Measurements from ENCODE around the gene IGFLR1.

IGFLR1 gene

DNA sequence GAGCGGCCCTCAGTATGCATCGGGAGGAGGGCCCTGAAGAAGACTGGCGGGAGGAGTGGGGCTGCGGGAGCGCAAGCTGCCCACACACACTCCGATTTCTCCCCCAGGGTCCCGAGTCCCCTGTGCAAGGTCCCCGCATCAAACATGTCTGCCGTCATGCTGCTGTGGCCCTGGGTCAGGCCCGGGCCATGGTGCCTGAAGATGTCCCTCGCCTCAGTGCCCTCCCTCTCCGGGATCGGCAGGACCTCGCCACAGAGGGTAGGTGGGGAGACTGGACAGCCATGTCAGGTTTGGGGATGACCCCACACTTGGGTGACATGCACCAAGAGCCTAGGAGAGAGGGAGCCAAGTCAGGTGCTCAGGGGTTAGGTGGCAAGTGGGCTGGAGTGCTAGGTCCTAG lies 19.8 kb downstream of the IGFLR1 start:
- H3K36me3 ChIP-seq = peaks cover 69 to 82% (median 79%) of the 10 kb centered on the region in 11 experiments

DNA sequence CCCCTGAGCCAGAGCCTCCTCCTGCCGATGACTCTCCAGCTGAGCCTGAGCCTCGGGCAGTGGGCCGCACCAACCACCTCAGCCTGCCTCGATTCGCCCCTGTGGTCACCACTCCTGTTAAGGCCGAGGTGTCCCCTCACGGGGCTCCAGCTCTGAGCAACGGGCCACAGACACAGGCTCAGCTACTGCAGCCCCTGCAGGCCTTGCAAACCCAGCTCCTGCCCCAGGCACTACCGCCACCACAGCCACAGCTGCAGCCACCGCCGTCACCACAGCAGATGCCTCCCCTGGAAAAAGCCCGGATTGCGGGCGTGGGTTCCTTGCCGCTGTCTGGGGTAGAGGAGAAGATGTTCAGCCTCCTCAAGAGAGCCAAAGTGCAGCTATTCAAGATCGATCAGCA lies 20.9 kb downstream of the IGFLR1 start:
- peak overlapping the region in 7 of 11 experiments; percentile 2 to 43 (median 32); a peak in 8 of 22 replicates for H3K9ac ChIP-seq
- no peaks in the 10 kb centered on the region for H3K9me3 ChIP-seq (replicated peaks in 1 of 11)
- peaks cover 59 to 71% (median 69%) of the 10 kb centered on the region in 11 experiments for H3K36me3 ChIP-seq
- H3K27me3 ChIP-seq = no peaks in the 10 kb centered on the region
- no peak overlapping the region for H3K27ac ChIP-seq
- H4K20me1 ChIP-seq = peaks cover 53 to 80% (median 76%) of the 10 kb centered on the region in 11 experiments; a peak in 21 of 22 replicates
- H3K4me2 ChIP-seq = no peak overlapping the region
- H3K4me3 ChIP-seq = no peak overlapping the region
- H3K4me1 ChIP-seq = peaks cover 12 to 17% (median 14%) of the 10 kb centered on the region in 10 experiments
- no peak for TF ChIP-seq Cebpa-rat (IDR thresholded peaks at IDR 0.05)

More for the DNA sequence above, 19.8 kb downstream of the IGFLR1 start:
- peaks cover 11 to 16% (median 14%) of the 10 kb centered on the region in 10 experiments for H3K4me1 ChIP-seq
- no peak overlapping the region for H3K4me2 ChIP-seq
- H3K9me3 ChIP-seq (replicated peaks in 1 of 11) = no peaks in the 10 kb centered on the region
- H3K27ac ChIP-seq = no peak overlapping the region
- no peak for TF ChIP-seq Cebpa-rat (IDR thresholded peaks at IDR 0.05)
- peaks cover 55 to 91% (median 85%) of the 10 kb centered on the region in 11 experiments; a peak in 21 of 22 replicates for H4K20me1 ChIP-seq
- no peak overlapping the region for H3K4me3 ChIP-seq
- H3K27me3 ChIP-seq = no peaks in the 10 kb centered on the region
- H3K9ac ChIP-seq = peak overlapping the region in 6 of 11 experiments; percentile 8 to 43 (median 20); a peak in 6 of 22 replicates

DNA sequence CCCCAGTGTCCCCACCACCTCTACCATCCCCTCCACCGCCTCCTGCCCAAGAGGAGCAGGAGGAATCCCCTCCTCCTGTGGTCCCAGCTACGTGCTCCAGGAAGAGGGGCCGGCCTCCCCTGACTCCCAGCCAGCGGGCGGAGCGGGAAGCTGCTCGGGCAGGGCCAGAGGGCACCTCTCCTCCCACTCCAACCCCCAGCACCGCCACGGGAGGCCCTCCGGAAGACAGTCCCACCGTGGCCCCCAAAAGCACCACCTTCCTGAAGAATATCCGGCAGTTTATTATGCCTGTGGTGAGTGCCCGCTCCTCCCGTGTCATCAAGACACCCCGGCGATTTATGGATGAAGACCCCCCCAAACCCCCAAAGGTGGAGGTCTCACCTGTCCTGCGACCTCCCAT lies 21.6 kb downstream of the IGFLR1 start:
- H4K20me1 ChIP-seq = peaks cover 53 to 80% (median 70%) of the 10 kb centered on the region in 11 experiments; a peak in 21 of 22 replicates
- H3K36me3 ChIP-seq = peaks cover 51 to 64% (median 61%) of the 10 kb centered on the region in 11 experiments
- H3K27ac ChIP-seq = peak overlapping the region in 1 of 11 experiments; percentile 28; a peak in 1 of 22 replicates
- H3K9me3 ChIP-seq (replicated peaks in 1 of 11) = no peaks in the 10 kb centered on the region
- H3K9ac ChIP-seq = no peak overlapping the region
- H3K27me3 ChIP-seq = no peaks in the 10 kb centered on the region
- H3K4me1 ChIP-seq = peaks cover 19 to 24% (median 22%) of the 10 kb centered on the region in 10 experiments
- H3K4me2 ChIP-seq = no peak overlapping the region
- no peak for TF ChIP-seq Cebpa-rat (IDR thresholded peaks at IDR 0.05)
- H3K4me3 ChIP-seq = no peak overlapping the region

DNA sequence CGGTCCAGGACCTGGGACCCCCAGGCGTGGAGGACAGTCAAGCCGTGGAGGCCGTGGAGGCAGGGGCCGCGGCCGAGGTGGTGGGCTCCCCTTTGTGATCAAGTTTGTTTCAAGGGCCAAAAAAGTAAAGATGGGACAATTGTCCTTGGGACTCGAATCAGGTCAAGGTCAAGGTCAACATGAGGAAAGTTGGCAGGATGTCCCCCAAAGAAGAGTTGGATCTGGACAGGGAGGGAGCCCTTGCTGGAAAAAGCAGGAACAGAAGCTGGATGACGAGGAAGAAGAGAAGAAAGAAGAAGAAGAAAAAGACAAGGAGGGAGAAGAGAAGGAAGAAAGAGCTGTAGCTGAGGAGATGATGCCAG lies 22.1 kb downstream of the IGFLR1 start:
- no peaks in the 10 kb centered on the region for H3K27me3 ChIP-seq
- peaks cover 46 to 59% (median 56%) of the 10 kb centered on the region in 11 experiments for H3K36me3 ChIP-seq
- H3K4me3 ChIP-seq = peak overlapping the region in 2 of 10 experiments; percentile 83 to 90; a peak in 1 of 20 replicates
- no peaks in the 10 kb centered on the region for H3K9me3 ChIP-seq (replicated peaks in 1 of 11)
- peak overlapping the region in 6 of 11 experiments; percentile 83 to 97 (median 94); a peak in 6 of 22 replicates for H3K4me2 ChIP-seq
- H4K20me1 ChIP-seq = peaks cover 53 to 80% (median 65%) of the 10 kb centered on the region in 11 experiments; a peak in 21 of 22 replicates
- peak overlapping the region in 10 of 11 experiments; percentile 93 to 98 (median 95); a peak in 16 of 22 replicates for H3K9ac ChIP-seq
- peaks cover 24 to 29% (median 27%) of the 10 kb centered on the region in 10 experiments for H3K4me1 ChIP-seq
- H3K27ac ChIP-seq = peak overlapping the region in 6 of 11 experiments; percentile 9 to 95 (median 88); a peak in 7 of 22 replicates
- no peak for TF ChIP-seq Cebpa-rat (IDR thresholded peaks at IDR 0.05)

DNA sequence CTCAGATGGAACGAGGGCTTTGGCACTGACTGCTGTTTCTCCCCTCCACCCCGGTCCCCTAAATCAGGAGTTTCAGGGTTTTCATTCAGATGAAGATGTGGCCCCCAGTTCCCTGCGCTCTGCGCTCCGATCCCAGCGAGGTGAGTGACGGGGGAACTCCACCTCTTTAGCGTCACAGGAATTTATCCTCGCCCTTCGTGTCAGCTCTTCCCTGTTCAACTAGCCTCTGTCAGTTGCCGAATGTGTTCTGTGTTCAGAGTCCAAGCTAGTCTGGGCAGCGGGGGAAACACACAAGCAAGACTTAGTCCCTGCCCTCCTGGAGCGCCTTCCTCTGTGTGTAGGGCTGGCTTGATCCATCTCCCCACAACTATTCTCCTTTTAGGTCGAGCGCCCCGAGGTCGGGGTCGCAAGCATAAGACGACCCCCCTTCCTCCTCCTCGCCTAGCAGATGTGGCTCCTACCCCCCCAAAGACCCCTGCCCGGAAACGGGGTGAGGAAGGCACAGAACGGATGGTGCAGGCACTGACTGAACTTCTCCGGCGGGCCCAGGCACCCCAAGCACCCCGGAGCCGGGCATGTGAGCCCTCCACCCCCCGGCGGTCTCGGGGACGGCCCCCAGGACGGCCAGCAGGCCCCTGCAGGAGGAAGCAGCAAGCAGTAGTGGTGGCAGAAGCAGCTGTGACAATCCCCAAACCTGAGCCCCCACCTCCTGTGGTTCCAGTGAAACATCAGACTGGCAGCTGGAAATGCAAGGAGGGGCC lies 22.7 kb downstream of the IGFLR1 start:
- peak overlapping the region; percentile 92 to 98 (median 95) for H3K9ac ChIP-seq
- H3K27ac ChIP-seq = peak overlapping the region in 8 of 11 experiments; percentile 88 to 96 (median 93); a peak in 14 of 22 replicates
- H3K9me3 ChIP-seq (replicated peaks in 1 of 11) = no peaks in the 10 kb centered on the region
- H3K4me2 ChIP-seq = peak overlapping the region; percentile 83 to 99 (median 94)
- peaks cover 26 to 35% (median 32%) of the 10 kb centered on the region in 10 experiments for H3K4me1 ChIP-seq
- H3K36me3 ChIP-seq = peaks cover 41 to 53% (median 51%) of the 10 kb centered on the region in 11 experiments
- no peaks in the 10 kb centered on the region for H3K27me3 ChIP-seq
- no peak for TF ChIP-seq Cebpa-rat (IDR thresholded peaks at IDR 0.05)
- peak overlapping the region; percentile 73 to 98 (median 90) for H3K4me3 ChIP-seq
- H4K20me1 ChIP-seq = peaks cover 52 to 80% (median 59%) of the 10 kb centered on the region in 11 experiments; a peak in 21 of 22 replicates

DNA sequence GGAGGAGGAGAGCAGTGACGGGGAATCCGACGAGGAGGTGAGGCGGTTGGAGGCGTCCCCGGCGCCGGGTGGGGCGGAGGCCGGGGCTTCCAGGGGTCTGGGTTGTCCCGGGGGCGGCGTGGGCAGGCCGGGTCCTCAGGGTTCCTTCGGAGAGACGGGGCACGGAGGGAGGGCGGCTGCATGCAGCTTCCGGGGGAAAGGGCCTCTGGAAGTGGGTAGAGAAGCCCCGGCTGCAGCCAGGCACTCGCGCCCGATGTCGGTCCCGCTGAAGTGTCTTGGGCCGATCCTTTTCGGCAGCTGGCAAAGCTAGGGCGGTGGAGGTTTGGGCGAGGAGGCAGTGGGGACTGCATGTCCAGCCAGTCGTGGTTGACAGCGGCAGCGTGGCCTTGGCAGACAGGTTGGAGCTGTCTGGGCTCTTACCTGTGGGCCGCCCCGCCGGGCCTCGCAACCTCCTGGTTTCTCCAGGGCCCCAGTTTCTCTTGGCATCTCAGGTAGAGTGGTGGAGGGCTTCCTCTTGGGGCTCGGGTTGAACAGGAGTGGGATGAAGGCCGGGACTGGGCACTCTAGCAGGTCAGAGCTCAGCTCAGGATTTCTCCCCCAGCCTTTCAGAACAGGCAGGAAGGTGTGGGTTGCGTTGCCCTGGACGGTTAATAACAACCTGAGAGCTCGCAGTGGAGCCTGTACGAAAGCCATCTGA lies 23.8 kb downstream of the IGFLR1 start:
- Histone ChIP-seq H3K27me3 (no peaks in the 10 kb centered on the region), H3K36me3 (peaks cover 30 to 42% (median 40%) of the 10 kb centered on the region in 11 experiments), H4K20me1 (peaks cover 42 to 73% (median 48%) of the 10 kb centered on the region in 11 experiments; a peak in 21 of 22 replicates), H3K9ac (peak overlapping the region; percentile 92 to 98 (median 95)), H3K27ac (peak overlapping the region; percentile 86 to 96 (median 93)), H3K4me1 (peaks cover 26 to 45% (median 42%) of the 10 kb centered on the region in 10 experiments), H3K4me3 (peak overlapping the region; percentile 73 to 98 (median 90)), H3K4me2 (peak overlapping the region; percentile 83 to 99 (median 94)), H3K9me3 (replicated peaks in 1 of 11) (no peaks in the 10 kb centered on the region)
- TF ChIP-seq Cebpa-rat (IDR thresholded peaks at IDR 0.05) = no peak

DNA sequence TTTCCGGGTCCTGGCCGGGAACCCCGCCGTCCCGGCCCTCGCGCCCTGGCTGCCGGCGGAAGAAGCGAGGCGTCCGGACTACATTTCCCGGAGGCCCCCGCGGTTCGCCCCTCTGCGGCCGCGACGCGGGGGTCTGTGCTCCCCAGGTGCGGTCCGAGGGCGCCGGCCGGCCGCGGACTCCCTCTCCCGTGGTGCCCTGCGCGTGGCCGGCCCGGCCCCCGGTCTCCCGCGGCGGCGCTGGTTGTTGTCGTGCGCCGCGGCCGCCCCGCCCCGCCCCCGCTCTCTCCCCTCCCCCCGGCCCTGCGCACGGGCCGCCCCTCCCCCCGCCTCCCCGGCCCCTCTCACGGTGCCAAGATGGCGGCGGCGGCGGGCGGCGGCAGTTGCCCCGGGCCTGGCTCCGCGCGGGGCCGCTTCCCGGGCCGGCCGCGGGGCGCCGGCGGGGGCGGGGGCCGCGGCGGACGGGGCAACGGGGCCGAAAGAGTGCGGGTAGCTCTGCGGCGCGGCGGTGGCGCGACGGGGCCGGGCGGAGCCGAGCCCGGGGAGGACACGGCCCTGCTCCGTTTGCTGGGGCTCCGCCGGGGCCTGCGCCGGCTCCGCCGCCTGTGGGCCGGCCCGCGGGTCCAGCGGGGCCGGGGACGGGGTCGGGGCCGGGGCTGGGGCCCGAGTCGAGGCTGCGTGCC lies 24.4 kb downstream of the IGFLR1 start, which contains the start of gene KMT2B:
TSS of gene KMT2B (plus strand) at position 339 of the 680 bp plus-strand sequence. CDS start at position 355, 16 bp downstream.
- Histone ChIP-seq H3K36me3 (peaks cover 23 to 35% (median 33%) of the 10 kb centered on the region in 11 experiments), H3K9ac (peak within 1 kb of the TSS; percentile 92 to 98 (median 95)), H3K4me2 (peak within 1 kb of the TSS; percentile 92 to 100 (median 98)), H3K4me1 (peaks cover 32 to 52% (median 49%) of the 10 kb centered on the region in 10 experiments), H3K27me3 (no peaks in the 10 kb centered on the region), H3K27ac (peak within 1 kb of the TSS; percentile 86 to 96 (median 93)), H3K9me3 (replicated peaks in 1 of 11) (no peaks in the 10 kb centered on the region), H3K4me3 (peak within 1 kb of the TSS; percentile 73 to 98 (median 90)), H4K20me1 (peaks cover 36 to 71% (median 41%) of the 10 kb centered on the region in 11 experiments; a peak in 21 of 22 replicates)
- TF ChIP-seq Cebpa-rat (IDR thresholded peaks at IDR 0.05) = no peak
